CD4-positive, alpha-beta T cell treated with Interleukin-6 at 100 ng/mL for 8 hours (primary cell): ENCODE data around the gene NEMF.
"Not testable (repeated sequence)": the region's sequence is repeated elsewhere in the genome, so short reads cannot be mapped to it uniquely, and the experiment has no call there.

Experiments
- DNase-seq: peaks from one replicate; pipeline ENCODE4 v3.0.0-alpha.2; 2020; ENCODE audit warnings: mixed read lengths, low spot score

NEMF gene

GRCh38 chr14:49876563-49877127 lies 24.1 kb upstream of the NEMF start:
- DNase-seq = no peak

- DNase-seq = no peak
Measured at GRCh38 chr14:49875640-49876198, 23.1 kb upstream of the NEMF start.

GRCh38 chr14:49873548-49873947 lies 21.0 kb upstream of the NEMF start:
- DNase-seq = not testable (repeated sequence)

GRCh38 chr14:49870908-49871307 lies 18.3 kb upstream of the NEMF start:
- no peak for DNase-seq

GRCh38 chr14:49868720-49869114 lies 16.1 kb upstream of the NEMF start:
- no peak for DNase-seq

- DNase-seq = peak; percentile 98
Measured at GRCh38 chr14:49867831-49868719, 15.5 kb upstream of the NEMF start.

- DNase-seq = peak; percentile 77
Measured at GRCh38 chr14:49865431-49865859, 12.9 kb upstream of the NEMF start.

GRCh38 chr14:49863487-49864281 lies 11.1 kb upstream of the NEMF start:
- DNase-seq = peak; percentile 34

GRCh38 chr14:49862089-49862673 lies 9.6 kb upstream of the NEMF start:
- DNase-seq = peak; percentile 86

GRCh38 chr14:49861699-49862088 lies 9.1 kb upstream of the NEMF start:
- peak; percentile 64 for DNase-seq

- DNase-seq = no peak
Measured at GRCh38 chr14:49860988-49861698, 8.6 kb upstream of the NEMF start.

- no peak for DNase-seq
Measured at GRCh38 chr14:49858383-49858782, 5.8 kb upstream of the NEMF start.

GRCh38 chr14:49857427-49858003 lies 4.9 kb upstream of the NEMF start:
- DNase-seq = no peak

- DNase-seq = peak; percentile 79
Measured at GRCh38 chr14:49853572-49854375, 1.2 kb upstream of the NEMF start.

- no peak for DNase-seq
Measured at GRCh38 chr14:49853158-49853477, 530 bp upstream of the NEMF start.

- DNase-seq = no peak
Measured at GRCh38 chr14:49851813-49852212, 775 bp downstream of the NEMF start.

GRCh38 chr14:49849213-49849847 lies 3.3 kb downstream of the NEMF start:
- no peak for DNase-seq

- no peak for DNase-seq
Measured at GRCh38 chr14:49828640-49829039, 23.9 kb downstream of the NEMF start.

- no peak for DNase-seq
Measured at GRCh38 chr14:49820176-49820575, 32.4 kb downstream of the NEMF start.

GRCh38 chr14:49816844-49817243 lies 35.7 kb downstream of the NEMF start:
- no peak for DNase-seq
